GM10266 (cell line): ENCODE results near the gene ALPL.

Experiments
- DNase-seq: peaks from one replicate; pipeline ENCODE4 v3.0.0; 2012; ENCODE audit errors: extremely low spot score
- CTCF ChIP-seq: IDR thresholded peaks from 2 replicates; pipeline ENCODE4 v1.5.1; 2012; ENCODE audit warnings: mild to moderate bottlenecking, low read depth; ENCODE audit not compliant: control insufficient read depth, insufficient read depth; ENCODE audit errors: missing control alignments

The ALPL gene

GRCh38 chr1:21604208-21604957 is 95.2 kb downstream of the ALPL start:
- no peak for TF ChIP-seq CTCF

GRCh38 chr1:21605012-21605715 is 95.9 kb downstream of the ALPL start:
- TF ChIP-seq CTCF: no peak

More at GRCh38 chr1:21604208-21604957, 95.2 kb downstream of the ALPL start:
- DNase-seq: no peak

GRCh38 chr1:21605964-21606705 is 96.9 kb downstream of the ALPL start:
- DNase-seq: no peak
- no peak for TF ChIP-seq CTCF

More at GRCh38 chr1:21605012-21605715, 95.9 kb downstream of the ALPL start:
- no peak for DNase-seq

- no peak for TF ChIP-seq CTCF
- peak; percentile 96 for DNase-seq
Observed at GRCh38 chr1:21607549-21608529, 98.6 kb downstream of the ALPL start.

- no peak for TF ChIP-seq CTCF
- no peak for DNase-seq
Observed at GRCh38 chr1:21608798-21609197, 99.6 kb downstream of the ALPL start.

GRCh38 chr1:21610027-21610426 is 100.8 kb downstream of the ALPL start:
- no peak for DNase-seq
- no peak for TF ChIP-seq CTCF
